Measurements from ENCODE around the gene NT5M. TPM values are rescaled to one million over a fixed set of nuclear protein-coding genes. Genes with fewer than 3 reads are reported as not detected.
A peak's percentile ranks its signal among the peaks of the same experiment; 100 is the strongest.

The NT5M gene
- total RNA-seq, 2 donors from 2014 or later: 0.92 TPM; not detected in 1

- DNase-seq (ENCODE audit: low spot score) (no peak), ATAC-seq (ENCODE audit: insufficient number of reproducible peaks, low FRiP score, low read depth) (no peak)
- Histone ChIP-seq H3K27ac (no peak overlapping the region), H3K9me3 (no peaks in the 10 kb centered on the region), H3K36me3 (no peaks in the 10 kb centered on the region), H3K27me3 (replicated peaks; ENCODE audit: insufficient read depth) (no peaks in the 10 kb centered on the region), H3K4me1 (ENCODE audit: control insufficient read depth in 1 of 2, low read depth in 2 of 2) (peaks cover 0 to 2% of the 10 kb centered on the region in 2 donors), H3K4me3 (no peak overlapping the region)
- TF ChIP-seq, protein P1, sequence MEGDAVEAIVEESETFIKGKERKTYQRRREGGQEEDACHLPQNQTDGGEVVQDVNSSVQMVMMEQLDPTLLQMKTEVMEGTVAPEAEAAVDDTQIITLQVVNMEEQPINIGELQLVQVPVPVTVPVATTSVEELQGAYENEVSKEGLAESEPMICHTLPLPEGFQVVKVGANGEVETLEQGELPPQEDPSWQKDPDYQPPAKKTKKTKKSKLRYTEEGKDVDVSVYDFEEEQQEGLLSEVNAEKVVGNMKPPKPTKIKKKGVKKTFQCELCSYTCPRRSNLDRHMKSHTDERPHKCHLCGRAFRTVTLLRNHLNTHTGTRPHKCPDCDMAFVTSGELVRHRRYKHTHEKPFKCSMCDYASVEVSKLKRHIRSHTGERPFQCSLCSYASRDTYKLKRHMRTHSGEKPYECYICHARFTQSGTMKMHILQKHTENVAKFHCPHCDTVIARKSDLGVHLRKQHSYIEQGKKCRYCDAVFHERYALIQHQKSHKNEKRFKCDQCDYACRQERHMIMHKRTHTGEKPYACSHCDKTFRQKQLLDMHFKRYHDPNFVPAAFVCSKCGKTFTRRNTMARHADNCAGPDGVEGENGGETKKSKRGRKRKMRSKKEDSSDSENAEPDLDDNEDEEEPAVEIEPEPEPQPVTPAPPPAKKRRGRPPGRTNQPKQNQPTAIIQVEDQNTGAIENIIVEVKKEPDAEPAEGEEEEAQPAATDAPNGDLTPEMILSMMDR (IDR thresholded peaks at IDR 0.05): no peak
These were observed 57.0 kb downstream of the NT5M start for GRCh38 chr17:17360087-17360730.

DNA sequence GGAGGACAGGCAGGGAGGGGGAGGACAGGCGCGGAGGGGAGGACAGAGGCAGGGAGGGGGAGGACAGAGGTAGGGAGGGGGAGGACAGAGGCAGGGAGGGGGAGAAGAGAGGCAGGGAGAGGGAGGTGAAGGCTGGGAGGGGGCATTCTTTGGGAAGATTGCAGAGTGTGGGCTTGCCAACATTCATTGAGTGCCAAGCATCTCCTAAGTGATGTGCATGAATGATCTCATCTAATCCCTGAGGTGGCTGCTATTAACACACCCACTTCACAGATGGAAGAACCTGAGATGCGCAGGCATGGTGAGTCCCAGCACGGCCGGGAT, 58.3 kb downstream of the NT5M start:
- no peak overlapping the region for H3K4me3 ChIP-seq
- TF ChIP-seq, protein P1 (IDR thresholded peaks at IDR 0.05): no peak
- no peak overlapping the region for H3K27ac ChIP-seq
- no peak for ATAC-seq (ENCODE audit: insufficient number of reproducible peaks, low FRiP score, low read depth)
- no peaks in the 10 kb centered on the region for H3K4me1 ChIP-seq (ENCODE audit: control insufficient read depth in 1 of 2, low read depth in 2 of 2)
- no peaks in the 10 kb centered on the region for H3K9me3 ChIP-seq
- no peaks in the 10 kb centered on the region for H3K27me3 ChIP-seq (replicated peaks; ENCODE audit: insufficient read depth)
- H3K36me3 ChIP-seq: no peaks in the 10 kb centered on the region
- DNase-seq (ENCODE audit: low spot score): no peak

DNA sequence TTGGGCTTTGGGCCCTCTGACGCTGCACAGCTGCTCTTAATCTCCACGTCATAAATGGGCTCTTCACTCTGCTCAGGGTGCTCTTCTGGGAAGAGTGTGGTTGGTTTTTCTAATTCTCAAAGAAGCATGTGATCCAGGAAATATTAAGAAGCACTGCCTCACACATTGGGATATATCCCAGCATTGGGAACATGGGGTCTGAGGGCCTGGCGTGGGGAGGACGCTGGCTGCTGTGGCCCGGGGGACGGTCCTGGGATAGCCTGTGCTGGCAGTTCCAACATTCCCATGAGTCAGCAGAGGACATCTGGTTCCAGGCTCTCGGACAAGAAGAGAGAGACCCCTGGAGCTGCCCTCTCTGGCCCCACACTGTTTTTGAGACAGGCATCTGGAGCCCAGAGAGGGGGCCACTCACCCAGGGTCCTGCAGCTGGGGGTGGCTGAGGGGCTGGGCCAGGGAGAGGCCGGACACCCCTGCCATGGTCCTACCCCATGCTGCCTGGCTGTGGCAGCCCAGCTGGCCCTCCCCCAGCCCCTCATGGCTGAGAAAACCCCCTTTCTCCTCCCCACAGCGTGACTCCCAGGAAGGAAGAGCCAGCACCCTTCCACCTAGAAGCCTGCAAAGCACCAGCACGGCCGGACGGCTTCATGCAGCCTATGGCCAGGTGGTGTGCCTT, 58.8 kb downstream of the NT5M start:
- ATAC-seq (ENCODE audit: insufficient number of reproducible peaks, low FRiP score, low read depth) (peak; percentile 43), DNase-seq (ENCODE audit: low spot score) (no peak)
- no peaks in the 10 kb centered on the region for H3K4me1 ChIP-seq (ENCODE audit: control insufficient read depth in 1 of 2, low read depth in 2 of 2)
- H3K27me3 ChIP-seq (replicated peaks; ENCODE audit: insufficient read depth): no peaks in the 10 kb centered on the region
- TF ChIP-seq, protein P1 (IDR thresholded peaks at IDR 0.05): no peak
- no peak overlapping the region for H3K27ac ChIP-seq
- H3K4me3 ChIP-seq: no peak overlapping the region
- no peaks in the 10 kb centered on the region for H3K36me3 ChIP-seq
- H3K9me3 ChIP-seq: no peaks in the 10 kb centered on the region

DNA sequence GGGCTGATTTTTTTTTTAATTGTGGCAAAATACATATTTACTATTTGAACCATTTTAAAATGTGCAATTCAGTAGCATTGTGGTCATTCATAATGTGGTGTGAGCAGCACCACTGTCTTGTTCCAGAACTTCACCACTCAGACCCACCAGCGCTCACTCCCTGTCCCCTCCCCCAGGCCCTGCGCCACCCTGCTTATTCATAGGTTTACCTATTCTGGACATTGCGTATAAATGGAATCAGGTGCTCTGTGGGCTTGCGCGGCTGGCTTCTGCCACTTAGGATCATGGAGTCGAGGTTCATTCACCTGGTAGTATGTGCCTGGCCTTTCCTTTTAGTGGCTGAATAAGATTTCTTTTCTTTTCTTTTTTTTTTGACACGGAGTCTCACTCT, 59.4 kb downstream of the NT5M start:
- no peak overlapping the region for H3K4me3 ChIP-seq
- H3K9me3 ChIP-seq: no peaks in the 10 kb centered on the region
- DNase-seq (ENCODE audit: low spot score): no peak
- H3K4me1 ChIP-seq (ENCODE audit: control insufficient read depth in 1 of 2, low read depth in 2 of 2): no peaks in the 10 kb centered on the region
- TF ChIP-seq, protein P1 (IDR thresholded peaks at IDR 0.05): no peak
- no peak overlapping the region for H3K27ac ChIP-seq
- H3K27me3 ChIP-seq (replicated peaks; ENCODE audit: insufficient read depth): no peaks in the 10 kb centered on the region
- ATAC-seq (ENCODE audit: insufficient number of reproducible peaks, low FRiP score, low read depth): no peak
- H3K36me3 ChIP-seq: no peaks in the 10 kb centered on the region

GRCh38 chr17:17363638-17364337, 60.6 kb downstream of the NT5M start:
- Histone ChIP-seq H3K27me3 (replicated peaks; ENCODE audit: insufficient read depth) (no peaks in the 10 kb centered on the region), H3K4me1 (ENCODE audit: control insufficient read depth in 1 of 2, low read depth in 2 of 2) (no peaks in the 10 kb centered on the region), H3K4me3 (no peak overlapping the region), H3K27ac (no peak overlapping the region), H3K36me3 (no peaks in the 10 kb centered on the region), H3K9me3 (no peaks in the 10 kb centered on the region)
- DNase-seq (ENCODE audit: low spot score) (no peak), ATAC-seq (ENCODE audit: insufficient number of reproducible peaks, low FRiP score, low read depth) (no peak)
- TF ChIP-seq, protein P1 (IDR thresholded peaks at IDR 0.05): no peak

Data from thoracic aorta (tissue), 2 donors.